Stimulated activated naive CD8-positive, alpha-beta T cell treated with anti-CD3 and anti-CD28 coated beads, Interleukin-15, amount 100 ng/mL, for 72 hours (primary cell): ENCODE measurements around the gene KLHL21.
"Not testable (repeated sequence)": the region's sequence is repeated elsewhere in the genome, so short reads cannot be mapped to it uniquely, and the experiment has no call there.

Experiments
- ATAC-seq: fragments of 150-1000 bp; cut with Tn5 transposase; 2 replicates; pipeline ENCODE4 v1.10.0; 2021; ENCODE audit warnings: mild to moderate bottlenecking, moderate library complexity
- DNase-seq, 2 donors: peaks; one replicate each; pipeline ENCODE4 v3.0.0; 2021 to 2022
- H3K27ac Mint-ChIP-seq, 2 donors: one replicate each; pipeline ENCODE4 v1.8.0; 2022; ENCODE audit warnings: mild to moderate bottlenecking in 2 of 2, mixed read lengths in 2 of 2, moderate library complexity in 2 of 2
- H3K27me3 Mint-ChIP-seq: one replicate; pipeline ENCODE4 v1.8.0; 2022; ENCODE audit warnings: mixed read lengths
- H3K4me1 Mint-ChIP-seq: one replicate; pipeline ENCODE4 v1.8.0; 2022; ENCODE audit warnings: mild to moderate bottlenecking, mixed read lengths
- H3K4me3 Mint-ChIP-seq, 2 donors: one replicate each; pipeline ENCODE4 v1.8.0; 2022; ENCODE audit warnings: mild to moderate bottlenecking in 2 of 2, mixed read lengths in 2 of 2, moderate library complexity in 1 of 2
- H3K9me3 Mint-ChIP-seq, 2 donors: one replicate each; pipeline ENCODE4 v1.8.0; 2022; ENCODE audit warnings: mixed read lengths in 2 of 2

KLHL21 gene, protein sequence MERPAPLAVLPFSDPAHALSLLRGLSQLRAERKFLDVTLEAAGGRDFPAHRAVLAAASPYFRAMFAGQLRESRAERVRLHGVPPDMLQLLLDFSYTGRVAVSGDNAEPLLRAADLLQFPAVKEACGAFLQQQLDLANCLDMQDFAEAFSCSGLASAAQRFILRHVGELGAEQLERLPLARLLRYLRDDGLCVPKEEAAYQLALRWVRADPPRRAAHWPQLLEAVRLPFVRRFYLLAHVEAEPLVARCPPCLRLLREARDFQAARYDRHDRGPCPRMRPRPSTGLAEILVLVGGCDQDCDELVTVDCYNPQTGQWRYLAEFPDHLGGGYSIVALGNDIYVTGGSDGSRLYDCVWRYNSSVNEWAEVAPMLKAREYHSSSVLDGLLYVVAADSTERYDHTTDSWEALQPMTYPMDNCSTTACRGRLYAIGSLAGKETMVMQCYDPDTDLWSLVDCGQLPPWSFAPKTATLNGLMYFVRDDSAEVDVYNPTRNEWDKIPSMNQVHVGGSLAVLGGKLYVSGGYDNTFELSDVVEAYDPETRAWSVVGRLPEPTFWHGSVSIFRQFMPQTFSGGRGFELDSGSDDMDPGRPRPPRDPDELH

DNA sequence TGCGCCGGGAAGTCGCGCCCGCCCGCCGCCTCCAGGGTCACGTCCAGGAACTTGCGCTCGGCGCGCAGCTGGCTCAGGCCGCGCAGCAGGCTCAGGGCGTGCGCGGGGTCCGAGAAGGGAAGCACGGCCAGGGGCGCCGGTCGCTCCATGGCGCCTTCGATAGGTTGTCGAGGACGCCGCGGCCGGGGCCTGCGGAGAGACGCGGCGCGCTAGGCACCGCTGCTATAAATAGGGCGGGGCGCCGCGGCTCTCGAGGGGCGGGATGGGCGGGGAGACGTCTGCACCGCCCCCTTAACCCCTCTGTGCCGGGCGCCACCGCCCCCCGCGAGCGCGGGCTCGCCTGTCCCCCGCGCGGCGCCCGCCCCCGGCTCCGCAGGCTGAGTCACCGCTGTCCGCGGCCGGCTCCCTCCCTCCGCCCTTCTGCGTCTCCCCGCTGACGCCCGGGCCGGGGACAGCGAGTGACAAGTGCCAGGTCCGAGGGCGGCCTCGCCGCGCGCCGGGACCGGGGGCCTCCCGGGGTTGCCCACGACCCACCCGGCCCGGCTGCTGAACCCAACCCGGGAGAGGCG is at the start of gene KLHL21:
KLHL21 (minus strand) TSS at position 201 of the 569 bp plus-strand sequence; CDS start at position 149, 52 bp downstream.
- DNase-seq, result peak; percentile 91
- peak within 1 kb of the TSS; percentile 94 to 95 for H3K4me3 Mint-ChIP-seq
- H3K4me1 Mint-ChIP-seq, result peaks cover 47% of the 10 kb centered on the region
- ATAC-seq, result peak; percentile 68
- H3K27ac Mint-ChIP-seq, result peak within 1 kb of the TSS; percentile 96 to 97
- H3K9me3 Mint-ChIP-seq, result no peaks in the 10 kb centered on the region
- H3K27me3 Mint-ChIP-seq, result no peaks in the 10 kb centered on the region

DNA sequence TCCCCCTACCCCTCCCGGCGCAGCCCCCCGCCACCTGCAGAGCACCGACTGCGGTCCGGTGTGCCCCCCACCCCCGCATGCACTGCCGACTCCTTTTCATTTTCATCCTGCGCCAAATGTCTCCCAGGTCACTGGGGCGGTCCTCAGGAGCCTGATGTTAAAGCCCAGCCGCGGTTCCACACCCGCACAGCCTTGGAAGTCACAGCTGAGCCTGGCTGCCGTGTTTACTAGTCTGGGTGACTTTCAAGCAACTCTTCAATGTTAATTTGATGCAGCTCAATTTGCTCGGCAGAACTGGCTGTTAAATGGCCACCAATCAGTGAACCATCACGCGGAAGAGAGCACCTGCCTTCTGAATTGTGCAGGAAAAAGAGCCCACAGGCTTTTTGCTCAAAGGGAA is 49.2 kb upstream of the KLHL21 start:
- no peak for ATAC-seq
- H3K27ac Mint-ChIP-seq, result no peak overlapping the region
- H3K9me3 Mint-ChIP-seq, result no peaks in the 10 kb centered on the region
- no peak for DNase-seq
- H3K4me3 Mint-ChIP-seq, result no peak overlapping the region
- H3K4me1 Mint-ChIP-seq, result no peaks in the 10 kb centered on the region
- no peaks in the 10 kb centered on the region for H3K27me3 Mint-ChIP-seq

DNA sequence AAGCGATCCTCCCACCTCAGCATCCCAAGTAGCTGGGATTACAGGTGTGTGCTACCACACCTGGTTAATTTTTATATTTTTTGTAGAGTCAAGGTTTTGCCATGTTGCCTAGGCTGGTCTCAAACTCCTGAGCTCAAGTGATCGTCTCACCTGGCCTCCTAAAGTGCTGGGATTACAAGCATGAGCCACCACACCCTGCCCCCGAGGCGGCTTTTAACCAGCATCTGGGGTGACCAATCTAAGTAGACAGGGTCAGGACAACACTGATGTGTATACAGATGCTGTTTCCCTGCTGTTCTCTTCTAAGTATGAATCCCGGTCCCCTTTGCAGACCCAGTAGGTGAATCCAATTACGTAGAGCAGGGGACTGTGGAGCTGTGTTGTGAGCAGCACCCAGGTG is 45.9 kb upstream of the KLHL21 start:
- ATAC-seq, result no peak
- H3K4me3 Mint-ChIP-seq, result no peak overlapping the region
- no peak for DNase-seq
- no peaks in the 10 kb centered on the region for H3K4me1 Mint-ChIP-seq
- H3K27me3 Mint-ChIP-seq, result no peaks in the 10 kb centered on the region
- no peak overlapping the region for H3K27ac Mint-ChIP-seq
- H3K9me3 Mint-ChIP-seq, result no peaks in the 10 kb centered on the region

DNA sequence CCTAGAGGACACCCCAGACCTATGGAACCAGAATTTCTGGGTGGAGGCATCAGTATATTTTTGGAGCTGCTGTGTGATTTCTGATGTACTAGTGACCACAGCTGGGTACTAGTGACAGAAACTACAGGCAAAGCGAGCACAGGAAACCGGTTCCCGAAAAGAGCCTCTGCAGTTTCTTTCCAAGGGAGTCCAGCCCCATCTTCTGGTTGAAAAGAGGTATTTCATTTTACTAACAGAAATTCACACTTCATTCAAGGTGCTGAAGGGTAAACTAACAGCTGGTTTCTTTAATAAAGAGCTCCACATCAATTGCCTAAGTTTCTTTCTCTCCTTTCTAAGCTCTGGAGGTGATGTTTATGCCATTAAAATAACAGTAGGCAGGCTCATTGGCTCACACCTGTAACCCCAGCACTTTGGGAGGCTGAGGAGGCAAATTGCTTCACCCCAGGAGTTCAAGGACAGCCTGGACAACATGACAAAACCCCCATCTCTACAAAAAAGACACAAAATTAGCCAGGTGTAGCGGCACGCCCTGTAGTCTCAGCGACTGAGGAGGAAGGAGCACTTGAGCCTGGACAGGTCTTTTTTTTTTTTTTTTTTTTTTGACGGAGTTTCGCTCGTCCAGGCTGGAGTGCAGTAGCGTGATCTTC is 44.0 kb upstream of the KLHL21 start:
- no peaks in the 10 kb centered on the region for H3K4me1 Mint-ChIP-seq
- peak; percentile 57 for ATAC-seq
- H3K27me3 Mint-ChIP-seq, result no peaks in the 10 kb centered on the region
- no peak for DNase-seq
- no peak overlapping the region for H3K27ac Mint-ChIP-seq
- no peak overlapping the region for H3K4me3 Mint-ChIP-seq
- H3K9me3 Mint-ChIP-seq, result no peaks in the 10 kb centered on the region

DNA sequence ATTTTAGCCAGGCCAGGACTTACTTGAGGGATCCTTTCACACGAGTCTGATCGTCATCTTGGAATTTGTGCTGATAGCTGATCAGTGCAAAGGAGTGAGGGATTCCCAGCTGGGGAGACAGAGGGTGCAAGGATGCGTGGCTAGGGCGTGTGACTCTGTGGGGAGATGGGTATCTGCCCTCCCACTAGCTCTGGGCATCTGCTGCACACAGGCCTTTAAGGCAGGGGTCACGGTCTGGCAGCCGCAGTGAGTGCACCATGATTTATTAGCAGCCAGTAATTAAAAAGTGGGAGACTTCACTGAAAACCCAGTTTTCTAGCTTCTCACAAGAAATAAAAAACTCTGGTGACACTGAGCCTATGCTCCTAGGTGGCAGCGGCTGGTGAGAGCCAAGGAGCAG is 42.3 kb upstream of the KLHL21 start:
- no peak overlapping the region for H3K4me3 Mint-ChIP-seq
- ATAC-seq (no peak), DNase-seq (no peak)
- H3K9me3 Mint-ChIP-seq, result no peaks in the 10 kb centered on the region
- H3K27me3 Mint-ChIP-seq, result no peaks in the 10 kb centered on the region
- H3K27ac Mint-ChIP-seq, result no peak overlapping the region
- no peaks in the 10 kb centered on the region for H3K4me1 Mint-ChIP-seq

DNA sequence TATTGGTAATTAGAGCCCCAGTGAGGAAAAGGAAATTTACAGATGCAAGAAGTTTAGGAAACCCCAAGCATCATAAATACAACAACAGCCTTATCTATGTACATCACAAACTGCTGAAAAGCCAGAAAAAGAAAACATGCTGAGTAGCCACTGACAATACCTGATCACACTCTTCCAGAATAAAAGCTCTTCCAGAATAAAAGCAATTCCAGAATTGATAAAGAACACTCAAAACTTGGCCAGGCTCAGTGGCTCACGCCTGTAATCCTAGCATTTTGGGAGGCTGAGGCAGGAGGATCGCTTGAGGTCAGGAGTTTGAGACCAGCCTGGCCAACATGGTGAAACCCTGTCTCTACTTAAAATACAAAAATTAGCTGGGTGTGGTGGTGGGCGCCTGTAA is 38.2 kb upstream of the KLHL21 start:
- H3K4me3 Mint-ChIP-seq, result not testable (repeated sequence)

DNA sequence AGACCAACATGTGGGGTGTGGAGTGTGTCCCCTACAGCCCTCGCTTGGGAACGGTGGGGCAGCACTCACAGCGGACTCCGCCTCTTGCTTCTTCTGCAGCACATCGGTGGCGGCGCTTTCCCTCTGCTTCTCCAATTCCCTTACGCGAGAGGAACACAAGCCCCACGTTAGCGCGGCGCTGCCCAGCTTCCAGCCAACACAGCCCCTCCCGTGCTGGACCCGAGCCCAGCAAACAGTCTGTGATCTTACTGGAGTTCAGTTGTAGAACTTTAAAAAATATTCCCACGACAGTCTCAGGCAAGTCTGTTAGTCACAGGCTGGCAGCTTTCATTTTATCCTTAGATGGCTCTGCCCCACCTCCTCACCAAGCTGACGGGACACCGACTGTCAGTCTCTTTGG is 35.6 kb upstream of the KLHL21 start:
- no peaks in the 10 kb centered on the region for H3K4me1 Mint-ChIP-seq
- no peaks in the 10 kb centered on the region for H3K27me3 Mint-ChIP-seq
- no peak for ATAC-seq
- H3K4me3 Mint-ChIP-seq, result no peak overlapping the region
- H3K27ac Mint-ChIP-seq, result no peak overlapping the region
- no peak for DNase-seq
- no peaks in the 10 kb centered on the region for H3K9me3 Mint-ChIP-seq

More for the DNA sequence above, 38.2 kb upstream of the KLHL21 start:
- not testable (repeated sequence) for H3K4me1 Mint-ChIP-seq, H3K27ac Mint-ChIP-seq, DNase-seq, H3K27me3 Mint-ChIP-seq, H3K9me3 Mint-ChIP-seq, ATAC-seq

DNA sequence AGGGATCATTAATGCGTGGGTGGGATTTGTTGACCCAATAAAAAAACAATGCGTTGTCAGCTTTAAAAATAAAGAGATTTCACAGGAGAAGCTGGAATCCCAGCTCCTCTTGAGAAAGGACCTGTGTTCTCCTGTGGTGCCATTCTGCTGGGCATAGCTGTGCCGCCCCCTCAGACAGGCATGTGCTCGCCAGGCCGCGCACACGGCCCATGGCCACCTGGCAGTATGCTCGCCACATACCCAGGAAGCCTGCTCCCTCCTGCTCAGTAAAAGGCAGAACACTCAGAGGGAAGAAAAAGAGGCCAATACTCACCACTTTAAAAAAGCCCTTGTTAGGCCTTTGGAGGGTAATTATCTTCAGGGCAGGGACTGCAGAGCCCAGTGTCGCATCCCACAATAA is 35.1 kb upstream of the KLHL21 start:
- no peak overlapping the region for H3K4me3 Mint-ChIP-seq
- H3K9me3 Mint-ChIP-seq, result no peaks in the 10 kb centered on the region
- DNase-seq (no peak), ATAC-seq (no peak)
- no peaks in the 10 kb centered on the region for H3K27me3 Mint-ChIP-seq
- H3K4me1 Mint-ChIP-seq, result no peaks in the 10 kb centered on the region
- peak overlapping the region; percentile 37 to 77 for H3K27ac Mint-ChIP-seq

DNA sequence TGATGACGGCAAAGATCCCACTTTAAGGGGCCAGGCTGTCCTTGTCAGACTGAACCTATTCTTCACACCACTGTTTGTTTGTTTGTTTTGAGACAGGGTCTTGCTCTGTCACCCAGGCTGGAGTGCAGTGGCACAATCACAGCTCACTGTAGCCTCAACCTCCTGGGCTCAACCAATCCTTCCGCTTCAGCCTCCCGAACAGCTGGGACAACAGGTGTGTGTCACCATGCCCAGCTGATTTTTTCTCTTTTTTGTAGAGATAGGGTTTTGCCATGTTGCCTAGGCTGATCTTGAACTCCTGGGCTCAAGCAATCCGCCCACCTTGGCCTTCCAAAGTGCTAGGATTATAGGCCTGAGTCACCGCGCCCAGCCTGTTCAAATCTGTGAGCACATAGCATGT is 34.1 kb upstream of the KLHL21 start:
- H3K9me3 Mint-ChIP-seq, H3K27me3 Mint-ChIP-seq, H3K27ac Mint-ChIP-seq, DNase-seq, H3K4me1 Mint-ChIP-seq, H3K4me3 Mint-ChIP-seq, ATAC-seq: not testable (repeated sequence)

DNA sequence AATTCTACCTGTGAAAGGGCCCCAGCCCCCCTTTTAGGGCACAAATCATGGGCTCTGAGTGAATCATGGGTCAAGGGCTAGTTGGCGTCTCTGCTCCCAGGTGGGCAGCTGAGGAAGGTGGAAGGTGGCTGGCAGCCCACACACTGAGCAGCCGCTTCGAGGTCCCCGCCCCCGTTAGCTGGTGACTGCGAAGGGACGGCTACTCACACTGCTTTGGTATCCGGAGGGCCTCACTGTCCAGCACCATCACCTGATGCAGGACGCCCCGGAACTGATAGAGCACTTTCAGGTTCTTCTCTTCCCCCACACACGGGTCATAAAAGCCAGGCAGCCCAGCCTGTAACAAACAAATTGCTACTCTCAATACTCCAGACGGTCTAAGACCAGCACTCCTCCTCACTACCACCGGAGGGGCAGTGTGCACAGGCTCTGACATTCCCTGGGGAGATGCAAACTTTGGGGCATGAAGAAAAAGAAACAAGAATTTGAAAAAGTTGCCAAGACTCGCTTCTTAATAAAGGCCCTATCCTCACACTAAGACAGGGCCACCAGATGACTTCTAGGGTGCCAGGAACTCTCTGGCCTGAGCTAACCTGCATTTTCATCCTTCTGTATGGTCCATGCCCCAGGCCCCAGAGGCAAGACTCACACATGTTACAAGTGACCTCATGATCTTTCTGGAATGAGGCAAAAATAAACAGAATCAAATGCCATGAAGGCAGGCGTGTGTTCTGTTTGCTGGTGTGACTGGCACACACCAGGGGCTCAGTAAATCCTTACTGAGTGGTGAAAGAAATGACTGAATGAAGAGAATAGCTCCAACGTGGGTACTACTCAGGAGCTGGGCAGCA is 33.5 kb upstream of the KLHL21 start:
- H3K27me3 Mint-ChIP-seq, result no peaks in the 10 kb centered on the region

DNA sequence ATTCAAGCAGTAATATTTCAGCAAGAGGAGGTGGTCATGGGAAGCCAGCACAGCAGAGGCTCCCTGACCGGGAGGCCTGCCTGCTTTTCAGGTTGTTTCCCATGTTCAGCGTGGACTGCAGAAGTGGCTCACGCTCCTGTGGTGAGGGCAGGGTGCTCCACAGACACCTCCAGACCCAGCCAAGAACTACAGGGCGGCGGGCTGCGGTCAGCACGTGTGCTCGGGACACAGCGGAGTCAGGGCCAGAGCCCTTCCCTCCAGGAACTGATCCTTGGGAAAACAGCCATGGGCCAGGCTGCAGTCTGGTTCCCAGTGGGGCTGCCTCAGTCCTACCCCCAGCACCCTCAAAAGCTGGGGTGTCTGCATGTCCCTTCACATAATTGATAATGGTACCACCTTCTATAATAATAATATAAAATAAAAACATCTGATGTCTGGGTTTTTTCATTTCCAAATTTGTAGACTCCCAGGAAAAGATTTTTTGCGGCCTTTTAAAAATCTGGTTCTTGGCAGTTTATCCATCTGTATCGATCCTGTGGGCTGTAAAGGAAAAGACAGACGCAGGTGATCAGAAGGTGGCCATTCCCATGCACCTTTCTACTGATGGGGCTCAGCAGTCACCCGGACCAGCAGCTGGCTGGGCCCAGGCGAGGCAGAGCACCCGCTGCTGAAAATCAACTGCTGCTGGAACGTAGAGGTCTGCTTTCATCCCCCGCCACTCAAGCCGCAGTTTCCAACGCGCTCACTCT is 32.7 kb upstream of the KLHL21 start:
- no peaks in the 10 kb centered on the region for H3K9me3 Mint-ChIP-seq
- ATAC-seq, result no peak
- H3K4me1 Mint-ChIP-seq, result no peaks in the 10 kb centered on the region
- H3K27ac Mint-ChIP-seq, result no peak overlapping the region
- no peak for DNase-seq
- H3K4me3 Mint-ChIP-seq, result no peak overlapping the region
- H3K27me3 Mint-ChIP-seq, result no peaks in the 10 kb centered on the region

More for the DNA sequence above, 33.5 kb upstream of the KLHL21 start:
- no peak overlapping the region for H3K4me3 Mint-ChIP-seq
- H3K4me1 Mint-ChIP-seq, result no peaks in the 10 kb centered on the region
- no peak overlapping the region for H3K27ac Mint-ChIP-seq
- ATAC-seq (no peak), DNase-seq (no peak)
- no peaks in the 10 kb centered on the region for H3K9me3 Mint-ChIP-seq

DNA sequence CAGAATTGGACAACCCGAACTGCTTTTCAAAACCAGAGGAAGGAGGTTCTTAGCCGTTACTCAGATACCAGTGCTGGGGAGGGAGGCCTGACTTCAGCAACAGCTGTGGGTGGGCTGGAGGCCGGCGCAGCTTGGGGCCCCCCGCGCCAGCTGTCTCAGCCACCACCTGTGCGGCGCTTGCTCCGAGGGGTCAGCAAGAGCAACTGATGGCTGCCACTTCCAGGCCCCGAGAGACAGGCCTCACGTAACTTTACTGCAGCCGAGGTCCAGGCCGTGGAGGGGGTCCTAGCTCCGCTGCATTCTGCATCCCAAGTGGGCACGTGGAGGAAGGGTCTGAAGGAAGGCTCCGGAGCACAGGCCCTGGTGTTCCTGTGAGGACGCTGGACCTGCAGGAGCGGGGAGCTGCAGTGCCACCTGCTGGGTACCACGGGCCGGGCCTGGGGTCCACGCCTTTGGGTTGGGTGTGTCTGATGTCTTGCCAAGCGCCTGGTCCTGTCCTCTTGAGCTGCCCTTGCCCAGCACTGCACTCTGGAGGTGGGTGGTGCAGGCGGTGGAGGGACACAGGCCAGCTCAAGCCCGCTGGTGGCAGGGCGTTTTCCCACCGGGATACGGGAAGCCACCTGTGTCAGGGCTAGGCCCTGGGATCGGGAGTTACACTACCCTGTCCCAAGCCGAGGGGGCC is 31.8 kb upstream of the KLHL21 start:
- DNase-seq (peak; percentile 27 to 45), ATAC-seq (peak; percentile 68)
- Mint-ChIP-seq H3K4me3 (no peak overlapping the region), H3K4me1 (no peaks in the 10 kb centered on the region), H3K27me3 (no peaks in the 10 kb centered on the region), H3K27ac (no peak overlapping the region), H3K9me3 (no peaks in the 10 kb centered on the region)

DNA sequence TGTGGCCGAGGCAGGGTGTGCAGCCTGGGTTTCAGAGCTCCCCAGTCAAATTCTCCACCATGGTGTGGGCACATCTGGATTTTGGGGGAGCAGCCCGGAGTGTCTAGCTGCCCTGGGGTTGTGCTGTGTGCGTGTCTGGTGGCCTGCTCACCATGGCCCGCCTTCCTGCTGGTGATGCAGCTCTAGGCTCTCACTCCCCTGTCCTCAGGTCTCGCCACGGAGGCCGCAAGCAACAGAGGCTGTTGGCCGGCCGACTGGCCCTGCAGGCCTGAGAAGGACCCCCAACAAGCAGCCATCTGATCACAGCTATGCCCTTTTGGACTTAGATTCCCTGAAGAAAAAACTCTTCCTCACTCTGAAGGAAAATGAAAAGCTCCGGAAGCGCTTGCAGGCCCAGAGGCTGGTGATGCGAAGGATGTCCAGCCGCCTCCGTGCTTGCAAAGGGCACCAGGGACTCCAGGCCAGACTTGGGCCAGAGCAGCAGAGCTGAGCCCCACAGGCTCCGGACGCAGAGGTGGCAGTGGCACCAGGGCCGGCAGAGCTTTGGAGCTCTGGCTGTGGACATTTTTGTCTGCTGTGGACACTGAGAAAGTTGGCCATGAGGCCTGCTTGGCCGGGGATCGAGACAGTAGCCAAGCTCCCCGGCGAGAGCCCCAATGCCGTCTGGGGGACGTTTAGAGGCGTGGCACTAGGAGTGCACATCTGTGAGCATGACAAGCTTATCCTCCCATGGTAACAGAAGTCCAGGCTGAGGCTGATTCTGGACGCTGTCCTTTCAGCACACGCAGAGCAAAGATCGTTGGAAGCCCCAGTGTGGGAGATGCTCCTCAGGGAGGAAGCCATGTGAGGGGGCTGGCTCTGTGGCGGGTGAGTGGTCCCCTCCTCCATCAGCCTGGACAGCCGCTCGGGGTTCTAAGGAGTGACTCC is 30.2 kb upstream of the KLHL21 start:
- Mint-ChIP-seq H3K4me3 (no peak overlapping the region), H3K27ac (no peak overlapping the region), H3K9me3 (no peaks in the 10 kb centered on the region), H3K4me1 (peaks cover 4% of the 10 kb centered on the region), H3K27me3 (no peaks in the 10 kb centered on the region)
- DNase-seq (no peak), ATAC-seq (peak; percentile 16)
